Activated naive CD4-positive, alpha-beta T cell treated with anti-CD3 and anti-CD28 coated beads for 36 hours (primary cell): ENCODE data around the gene ERV3-1. TPM values are rescaled to one million over a fixed set of nuclear protein-coding genes. Genes with fewer than 3 reads are reported as not detected.
"Not testable (repeated sequence)": the region's sequence is repeated elsewhere in the genome, so short reads cannot be mapped to it uniquely, and the experiment has no call there.

Experiments
- CTCF ChIA-PET: fragments of 350-600 bp; sonication (Branson Sonifier 250); formaldehyde crosslinking; loops from one replicate; lab custom pipeline; 2021; ENCODE audit warnings: antibody characterized with exemption; lab: Charles Lee
- DNase-seq: peaks from one replicate; pipeline ENCODE4 v3.0.0-alpha.2; 2020
- H3K27ac Mint-ChIP-seq: one replicate; pipeline ENCODE4 v1.8.0; 2021; ENCODE audit warnings: mild to moderate bottlenecking, mixed read lengths
- H3K27me3 Mint-ChIP-seq: one replicate; pipeline ENCODE4 v1.8.0; 2021; ENCODE audit warnings: low read depth, mixed read lengths
- H3K36me3 Mint-ChIP-seq: one replicate; pipeline ENCODE4 v1.8.0; 2021; ENCODE audit warnings: low read depth, mixed read lengths
- H3K4me1 Mint-ChIP-seq: one replicate; pipeline ENCODE4 v1.8.0; 2021; ENCODE audit warnings: low read depth, mixed read lengths
- H3K4me3 Mint-ChIP-seq: one replicate; pipeline ENCODE4 v1.8.0; 2021; ENCODE audit warnings: mild to moderate bottlenecking, moderate library complexity, mixed read lengths
- H3K9me3 Mint-ChIP-seq: one replicate; pipeline ENCODE4 v1.8.0; 2021; ENCODE audit warnings: mixed read lengths
- intact Hi-C: fragments of 100-400 bp; cut with micrococcal nuclease; formaldehyde crosslinking; loops from one replicate; pipeline ENCODE4 v1.15.1; 2023
- total RNA-seq, 2 experiments: library from RNA; stranded (reverse); gene quantifications; one replicate each; pipeline ENCODE4 v1.2.3, GENCODE V29; 2021

ERV3-1 gene, protein sequence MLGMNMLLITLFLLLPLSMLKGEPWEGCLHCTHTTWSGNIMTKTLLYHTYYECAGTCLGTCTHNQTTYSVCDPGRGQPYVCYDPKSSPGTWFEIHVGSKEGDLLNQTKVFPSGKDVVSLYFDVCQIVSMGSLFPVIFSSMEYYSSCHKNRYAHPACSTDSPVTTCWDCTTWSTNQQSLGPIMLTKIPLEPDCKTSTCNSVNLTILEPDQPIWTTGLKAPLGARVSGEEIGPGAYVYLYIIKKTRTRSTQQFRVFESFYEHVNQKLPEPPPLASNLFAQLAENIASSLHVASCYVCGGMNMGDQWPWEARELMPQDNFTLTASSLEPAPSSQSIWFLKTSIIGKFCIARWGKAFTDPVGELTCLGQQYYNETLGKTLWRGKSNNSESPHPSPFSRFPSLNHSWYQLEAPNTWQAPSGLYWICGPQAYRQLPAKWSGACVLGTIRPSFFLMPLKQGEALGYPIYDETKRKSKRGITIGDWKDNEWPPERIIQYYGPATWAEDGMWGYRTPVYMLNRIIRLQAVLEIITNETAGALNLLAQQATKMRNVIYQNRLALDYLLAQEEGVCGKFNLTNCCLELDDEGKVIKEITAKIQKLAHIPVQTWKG
- total RNA-seq: 10 to 100 TPM in 1 of 2 experiments, 1 to 10 TPM in 1; 8.9 to 10.6 TPM

- H3K4me3 Mint-ChIP-seq: peak within 1 kb of the TSS; percentile 93
- H3K9me3 Mint-ChIP-seq: peaks cover 16% of the 10 kb centered on the region
- H3K36me3 Mint-ChIP-seq: peaks cover 40% of the 10 kb centered on the region
- intact Hi-C loops: loop anchor here (1.0 to 2.0 kb wide), 8 partner anchors 32 to 1106 kb away; partner anchors contain the start of genes ZNF138, ZNF273, ZNF736 and ZNF92
- H3K27ac Mint-ChIP-seq: peak within 1 kb of the TSS; percentile 85
- CTCF ChIA-PET: interaction anchor here (0.6 kb wide), 1 partner anchor 31 kb away, joined by 4 read pairs; no protein-coding TSS in a partner anchor
- peaks cover 28% of the 10 kb centered on the region for H3K4me1 Mint-ChIP-seq
- H3K27me3 Mint-ChIP-seq: no peaks in the 10 kb centered on the region
- DNase-seq: peak; percentile 97
Measured at GRCh38 chr7:65006094-65006992, at the start of gene ERV3-1. Gene ERV3-1 (minus strand): TSS chr7:65006687. CDS start chr7:64993026, 13,661 bp downstream.

- H3K27ac Mint-ChIP-seq, DNase-seq, H3K4me3 Mint-ChIP-seq, H3K9me3 Mint-ChIP-seq, CTCF ChIA-PET, H3K4me1 Mint-ChIP-seq, H3K27me3 Mint-ChIP-seq, intact Hi-C loops: not testable (repeated sequence)
- peaks cover 28% of the 10 kb centered on the region for H3K36me3 Mint-ChIP-seq
Measured at GRCh38 chr7:65055786-65056185, 49.3 kb upstream of the ERV3-1 start.

DNA sequence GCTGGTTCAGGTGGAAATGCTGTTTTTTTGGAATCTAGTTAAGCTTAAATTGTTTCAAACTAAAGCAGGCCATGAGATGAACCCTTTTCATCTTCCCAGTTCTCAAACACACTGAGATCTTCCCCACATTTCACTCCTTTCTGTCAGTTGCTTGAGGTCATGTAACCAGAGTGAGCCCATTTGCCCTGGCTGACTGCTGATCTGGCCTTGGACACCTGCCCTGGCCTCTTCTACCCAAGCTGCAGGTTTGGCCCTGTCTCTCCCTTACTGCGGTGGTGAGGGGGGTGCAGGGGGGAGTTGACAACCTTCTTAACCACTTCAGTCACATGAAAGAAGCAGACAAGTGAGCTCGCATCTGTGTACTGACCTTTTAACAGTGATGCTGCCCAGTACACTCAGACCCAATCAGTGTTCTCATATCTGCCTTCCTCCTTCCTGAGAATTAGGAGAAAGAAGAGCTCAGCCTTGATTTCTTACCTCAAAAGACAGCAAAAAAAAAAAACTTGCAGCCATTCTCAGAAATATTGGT lies 48.0 kb upstream of the ERV3-1 start:
- H3K27ac Mint-ChIP-seq, H3K4me1 Mint-ChIP-seq, CTCF ChIA-PET, DNase-seq, H3K27me3 Mint-ChIP-seq, H3K4me3 Mint-ChIP-seq, H3K9me3 Mint-ChIP-seq, intact Hi-C loops: not testable (repeated sequence)
- H3K36me3 Mint-ChIP-seq: peaks cover 32% of the 10 kb centered on the region

GRCh38 chr7:65051654-65052053 lies 45.2 kb upstream of the ERV3-1 start:
- H3K4me3 Mint-ChIP-seq, H3K27me3 Mint-ChIP-seq, H3K9me3 Mint-ChIP-seq, DNase-seq, H3K27ac Mint-ChIP-seq, H3K4me1 Mint-ChIP-seq, intact Hi-C loops, CTCF ChIA-PET: not testable (repeated sequence)
- peaks cover 24% of the 10 kb centered on the region for H3K36me3 Mint-ChIP-seq

DNA sequence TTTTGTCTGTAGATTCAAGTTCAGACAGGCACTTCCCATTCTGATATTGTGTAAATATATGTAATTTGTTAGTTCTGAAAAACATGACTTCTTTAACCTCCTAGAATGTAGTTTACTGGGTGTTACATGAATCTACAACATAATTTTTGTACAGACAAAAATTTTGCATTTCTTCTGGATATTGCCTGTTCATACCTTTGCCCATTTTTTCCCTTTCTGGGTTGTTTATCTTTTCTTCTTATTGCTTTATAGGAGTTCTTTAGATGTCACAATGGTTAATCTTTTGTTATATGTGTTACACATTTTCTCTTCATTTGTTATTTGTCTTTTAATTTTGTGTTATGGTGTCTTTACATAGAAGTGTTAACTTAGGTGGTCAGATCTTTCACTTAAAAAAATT lies 44.7 kb upstream of the ERV3-1 start:
- peaks cover 20% of the 10 kb centered on the region for H3K36me3 Mint-ChIP-seq
- H3K4me3 Mint-ChIP-seq, H3K4me1 Mint-ChIP-seq, H3K9me3 Mint-ChIP-seq, DNase-seq, intact Hi-C loops, CTCF ChIA-PET, H3K27ac Mint-ChIP-seq, H3K27me3 Mint-ChIP-seq: not testable (repeated sequence)

GRCh38 chr7:65046329-65046728 lies 39.8 kb upstream of the ERV3-1 start:
- DNase-seq, H3K4me3 Mint-ChIP-seq, H3K4me1 Mint-ChIP-seq, H3K27ac Mint-ChIP-seq, CTCF ChIA-PET, H3K9me3 Mint-ChIP-seq, H3K27me3 Mint-ChIP-seq, intact Hi-C loops: not testable (repeated sequence)
- H3K36me3 Mint-ChIP-seq: peaks cover 13% of the 10 kb centered on the region

DNA sequence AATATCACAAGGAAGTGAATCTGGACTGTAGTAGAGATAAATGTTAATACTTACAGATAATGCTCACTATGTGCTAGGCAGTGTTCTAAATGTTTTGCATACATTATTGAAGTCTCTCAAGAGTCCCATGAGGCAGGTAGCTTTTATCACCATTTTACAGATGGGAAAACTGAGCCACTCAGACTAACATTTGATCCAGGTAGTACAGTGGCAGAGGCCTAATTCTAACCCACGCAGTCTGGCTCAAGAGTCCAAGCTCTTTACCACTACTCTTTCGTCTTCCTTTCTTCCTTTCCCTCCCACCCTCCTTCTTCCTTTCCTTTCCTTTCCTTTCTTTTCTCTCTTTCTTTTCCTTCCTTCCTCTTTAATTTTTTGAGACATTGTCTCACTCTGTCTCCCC lies 39.1 kb upstream of the ERV3-1 start:
- CTCF ChIA-PET, DNase-seq, H3K27me3 Mint-ChIP-seq, H3K9me3 Mint-ChIP-seq, H3K27ac Mint-ChIP-seq, H3K4me1 Mint-ChIP-seq, intact Hi-C loops, H3K4me3 Mint-ChIP-seq, H3K36me3 Mint-ChIP-seq: not testable (repeated sequence)

GRCh38 chr7:65038767-65039166 lies 32.3 kb upstream of the ERV3-1 start:
- intact Hi-C loops: loop anchor here (1.0 kb wide), 2 partner anchors 32 to 43 kb away; partner anchors contain the start of gene ERV3-1
- Mint-ChIP-seq H3K4me1 (peaks cover 11% of the 10 kb centered on the region), H3K4me3 (peak overlapping the region; percentile 75), H3K27ac (peak overlapping the region; percentile 14)
- CTCF ChIA-PET: interaction anchor here (0.6 kb wide), 1 partner anchor 340 kb away, joined by 3 read pairs; no protein-coding TSS in a partner anchor
- H3K27me3 Mint-ChIP-seq, H3K36me3 Mint-ChIP-seq, H3K9me3 Mint-ChIP-seq: not testable (repeated sequence)
- DNase-seq: peak; percentile 27

GRCh38 chr7:65037740-65038688 lies 31.5 kb upstream of the ERV3-1 start:
- Mint-ChIP-seq H3K36me3 (no peaks in the 10 kb centered on the region), H3K4me1 (peaks cover 11% of the 10 kb centered on the region), H3K4me3 (peak overlapping the region; percentile 73), H3K27me3 (no peaks in the 10 kb centered on the region), H3K27ac (no peak overlapping the region), H3K9me3 (peaks cover 1% of the 10 kb centered on the region)
- intact Hi-C loops: loop anchor here (1.0 kb wide), 3 partner anchors 32 to 375 kb away; partner anchors contain the start of gene ERV3-1
- DNase-seq: peak; percentile 93
- CTCF ChIA-PET: interaction anchor here (0.7 kb wide), 1 partner anchor 16 kb away, joined by 3 read pairs; no protein-coding TSS in a partner anchor

- H3K27ac Mint-ChIP-seq, H3K36me3 Mint-ChIP-seq, H3K27me3 Mint-ChIP-seq, DNase-seq, H3K4me3 Mint-ChIP-seq, intact Hi-C loops, H3K9me3 Mint-ChIP-seq: not testable (repeated sequence)
- H3K4me1 Mint-ChIP-seq: peaks cover 11% of the 10 kb centered on the region
- CTCF ChIA-PET: interaction anchor here (0.7 kb wide), 1 partner anchor 31 kb away, joined by 4 read pairs; no protein-coding TSS in a partner anchor
Measured at GRCh38 chr7:65036526-65036925, 30.0 kb upstream of the ERV3-1 start.

DNA sequence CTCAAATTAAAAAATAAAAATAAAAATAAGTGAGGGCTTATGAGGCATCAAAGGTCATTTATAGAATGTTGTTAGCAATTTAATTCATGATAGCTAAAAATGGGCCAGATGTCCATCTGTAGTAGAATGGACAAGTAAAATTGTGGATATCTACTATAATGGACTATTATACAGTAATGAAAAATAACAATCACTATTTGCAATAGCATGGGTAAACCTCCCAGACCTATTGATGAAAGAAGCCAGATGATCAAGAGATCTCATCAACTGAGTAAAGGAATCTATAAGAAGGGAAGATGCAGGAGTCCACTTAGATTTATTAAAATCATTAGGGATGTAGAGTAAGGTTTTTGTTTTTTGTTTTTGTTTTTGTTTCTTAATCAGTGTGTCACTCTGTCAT lies 29.0 kb upstream of the ERV3-1 start:
- H3K9me3 Mint-ChIP-seq, intact Hi-C loops, H3K27ac Mint-ChIP-seq, CTCF ChIA-PET, H3K36me3 Mint-ChIP-seq, DNase-seq, H3K4me3 Mint-ChIP-seq, H3K27me3 Mint-ChIP-seq: not testable (repeated sequence)
- H3K4me1 Mint-ChIP-seq: peaks cover 11% of the 10 kb centered on the region
